Measurements from ENCODE around the gene RCC2.
"Not testable (repeated sequence)": the region's sequence is repeated elsewhere in the genome, so short reads cannot be mapped to it uniquely, and the experiment has no call there.

Gene RCC2

GRCh38 chr1:17472814-17473213 is 33.3 kb upstream of the RCC2 start:
- no peak overlapping the region for H3K4me3 ChIP-seq (ENCODE audit: low read depth, low read length)
- no peak for DNase-seq (ENCODE audit: low read depth, low spot score)
- TF ChIP-seq CTCF (IDR thresholded peaks at IDR 0.05; ENCODE audit: insufficient read depth, low read length, missing control alignments), result no peak
- POLR2A ChIA-PET, result no interaction called here
- CTCF ChIA-PET, result no interaction called here

- CTCF ChIA-PET, result interaction anchor here (0.6 to 0.8 kb wide), 2 partner anchors 9 to 27 kb away, joined by 4 to 5 read pairs; no protein-coding TSS in a partner anchor
- POLR2A ChIA-PET, result no interaction called here
- no peak overlapping the region for H3K4me3 ChIP-seq (ENCODE audit: low read depth, low read length)
- DNase-seq (ENCODE audit: low read depth, low spot score), result no peak
- TF ChIP-seq CTCF (IDR thresholded peaks at IDR 0.05; ENCODE audit: insufficient read depth, low read length, missing control alignments), result no peak
These were observed 31.9 kb upstream of the RCC2 start for GRCh38 chr1:17471393-17471792.

- no peak for DNase-seq (ENCODE audit: low read depth, low spot score)
- CTCF ChIA-PET, result interaction anchor here (1.1 kb wide), 1 partner anchor 30 kb away, joined by 5 read pairs; no protein-coding TSS in a partner anchor
- TF ChIP-seq CTCF (IDR thresholded peaks at IDR 0.05; ENCODE audit: insufficient read depth, low read length, missing control alignments), result no peak
- POLR2A ChIA-PET, result no interaction called here
- no peak overlapping the region for H3K4me3 ChIP-seq (ENCODE audit: low read depth, low read length)
These were observed 30.7 kb upstream of the RCC2 start for GRCh38 chr1:17470021-17470799.

- DNase-seq (ENCODE audit: low read depth, low spot score); H3K4me3 ChIP-seq (ENCODE audit: low read depth, low read length); POLR2A ChIA-PET: not testable (repeated sequence)
- CTCF ChIA-PET, result interaction anchor here (1.4 kb wide), 2 partner anchors 9 to 138 kb away, joined by 4 to 6 read pairs; no protein-coding TSS in a partner anchor
These were observed 29.1 kb upstream of the RCC2 start for GRCh38 chr1:17468357-17469265.

GRCh38 chr1:17466359-17466758 is 26.9 kb upstream of the RCC2 start:
- no peak for TF ChIP-seq CTCF (IDR thresholded peaks at IDR 0.05; ENCODE audit: insufficient read depth, low read length, missing control alignments)
- no peak overlapping the region for H3K4me3 ChIP-seq (ENCODE audit: low read depth, low read length)
- CTCF ChIA-PET, result interaction anchor here (1.0 to 2.2 kb wide), 2 partner anchors 13 to 28 kb away, joined by 3 to 9 read pairs; no protein-coding TSS in a partner anchor
- POLR2A ChIA-PET, result no interaction called here
- no peak for DNase-seq (ENCODE audit: low read depth, low spot score)

- no peak overlapping the region for H3K4me3 ChIP-seq (ENCODE audit: low read depth, low read length)
- CTCF ChIA-PET, result no interaction called here
- POLR2A ChIA-PET, result no interaction called here
- no peak for TF ChIP-seq CTCF (IDR thresholded peaks at IDR 0.05; ENCODE audit: insufficient read depth, low read length, missing control alignments)
- DNase-seq (ENCODE audit: low read depth, low spot score), result no peak
These were observed 25.8 kb upstream of the RCC2 start for GRCh38 chr1:17465228-17465627.
